HepG2 (cell line): ENCODE results near the gene FAT1. TPM values are rescaled to one million over a fixed set of nuclear protein-coding genes. Genes with fewer than 3 reads are reported as not detected.

Experiments used
- ARNT2 ChIP-seq: sonication (generic); formaldehyde crosslinking; IDR thresholded peaks from 2 replicates; pipeline ENCODE4 v1.8.0; 2022; ENCODE audit warnings: mild to moderate bottlenecking, low read depth, missing genetic modification reagents, moderate library complexity
- ELF3 ChIP-seq: IDR thresholded peaks from 2 replicates; pipeline ENCODE4 v1.6.1; 2016; ENCODE audit warnings: missing genetic modification reagents, missing compliant biosample characterization
- ETV5 ChIP-seq: IDR thresholded peaks from 2 replicates; pipeline ENCODE4 v1.6.1; 2018; ENCODE audit warnings: missing biosample characterization, missing genetic modification reagents, inconsistent platforms, borderline replicate concordance
- GABPB1 ChIP-seq: IDR thresholded peaks from 2 replicates; pipeline ENCODE4 v1.6.1; 2016; ENCODE audit warnings: mild to moderate bottlenecking, missing genetic modification reagents, moderate library complexity, missing compliant biosample characterization
- NFE2 ChIP-seq: sonication (generic); formaldehyde crosslinking; IDR thresholded peaks from 2 replicates; pipeline ENCODE4 v1.4.0; 2020; ENCODE audit warnings: missing genetic modification reagents
- POLR2G ChIP-seq: fragments of 200-400 bp; formaldehyde crosslinking; IDR thresholded peaks from 2 replicates; pipeline ENCODE4 v1.6.1; 2018; ENCODE audit warnings: mild to moderate bottlenecking, low read depth, low read length, moderate library complexity
- SIN3A ChIP-seq: IDR thresholded peaks from 2 replicates; pipeline ENCODE4 v1.6.1; 2011; ENCODE audit warnings: low read depth, mild to moderate bottlenecking, control low read depth, low read length, borderline replicate concordance
- SMYD3 ChIP-seq: sonication (generic); formaldehyde crosslinking; IDR thresholded peaks from 2 replicates; pipeline ENCODE4 v1.8.1; 2023; ENCODE audit warnings: mild to moderate bottlenecking, missing genetic modification reagents
- SRSF4 ChIP-seq: fragments of 200-400 bp; formaldehyde crosslinking; IDR thresholded peaks from one replicate; pipeline ENCODE4 v1.6.1; 2018; ENCODE audit warnings: mild to moderate bottlenecking, low read depth, low read length, moderate library complexity; ENCODE audit not compliant: poor library complexity, severe bottlenecking
- YY1 ChIP-seq: IDR thresholded peaks from 2 replicates; pipeline ENCODE4 v1.6.1; 2011; ENCODE audit warnings: low read length, low read depth, moderate library complexity, mild to moderate bottlenecking; ENCODE audit not compliant: insufficient read depth, insufficient replicate concordance
- ZBTB7B ChIP-seq: sonication (generic); formaldehyde crosslinking; IDR thresholded peaks from 2 replicates; pipeline ENCODE4 v1.4.0; 2020; ENCODE audit warnings: missing genetic modification reagents
- ZNF331 ChIP-seq: sonication (generic); formaldehyde crosslinking; IDR thresholded peaks from 2 replicates; pipeline ENCODE4 v1.4.0; 2020; ENCODE audit warnings: missing genetic modification reagents
- ZNF672 ChIP-seq: sonication (generic); formaldehyde crosslinking; IDR thresholded peaks from 2 replicates; pipeline ENCODE4 v1.8.1; 2022; ENCODE audit warnings: missing genetic modification reagents
- ZNF678 ChIP-seq: sonication (generic); formaldehyde crosslinking; IDR thresholded peaks from 2 replicates; pipeline ENCODE4 v1.4.0; 2020; ENCODE audit warnings: mild to moderate bottlenecking, missing genetic modification reagents
- ZNF768 ChIP-seq: sonication (generic); formaldehyde crosslinking; IDR thresholded peaks from 2 replicates; pipeline ENCODE4 v1.4.0; 2020; ENCODE audit warnings: missing genetic modification reagents
- ZNF839 ChIP-seq: sonication (generic); formaldehyde crosslinking; IDR thresholded peaks from 2 replicates; pipeline ENCODE4 v1.4.0; 2020; ENCODE audit warnings: missing genetic modification reagents, mild to moderate bottlenecking, borderline replicate concordance
- polyA plus RNA-seq, 8 experiments: library from polyadenylated mRNA; depleted of rRNA in 3 of 8; stranded (reverse) in 7 of 8; unstranded in 1 of 8; fragments of >200 nt; fragmentation: Illumina TruSeq in 4 of 8; extraction: Trizol in 4 of 8; gene quantifications; 2 replicates each; pipeline versions ENCODE4 v1.2.1 to v1.2.3, GENCODE V29; 2011 to 2016; ENCODE audit warnings: low read depth in 4 of 8, missing spikeins in 1 of 8, mixed read lengths in 1 of 8; ENCODE audit not compliant: insufficient read depth in 1 of 8
- total RNA-seq, 5 experiments: library from RNA; depleted of rRNA; stranded (reverse); fragments of >200 nt; fragmentation: Illumina TruSeq; extraction: Trizol; gene quantifications; 2 replicates each; pipeline ENCODE4 v1.2.3, GENCODE V29; 2016; ENCODE audit warnings: low read depth in 1 of 5
- TF ChIP-seq, protein P1 (sequence below): sonication (generic); formaldehyde crosslinking; IDR thresholded peaks from 2 replicates; pipeline ENCODE4 v1.5.0; 2020; ENCODE audit warnings: missing genetic modification reagents
- TF ChIP-seq, protein P2 (sequence below): sonication (generic); formaldehyde crosslinking; IDR thresholded peaks from 2 replicates; pipeline ENCODE4 v1.4.0; 2020; ENCODE audit warnings: missing genetic modification reagents, borderline replicate concordance
- TF ChIP-seq, protein P3 (sequence below): IDR thresholded peaks from 2 replicates; pipeline ENCODE4 v1.6.1; 2016; ENCODE audit warnings: low read depth, borderline replicate concordance
- TF ChIP-seq, protein P4 (sequence below): sonication (generic); formaldehyde crosslinking; IDR thresholded peaks from 2 replicates; pipeline ENCODE4 v1.4.0; 2020; ENCODE audit warnings: mild to moderate bottlenecking, missing genetic modification reagents
- TF ChIP-seq, protein P5 (sequence below): IDR thresholded peaks from 2 replicates; pipeline ENCODE4 v1.6.1; 2016

The FAT1 gene
- total and polyA plus RNA-seq, 2 of the 13 experiments (the other 11 are each of a cell fraction or from before 2014, with no cell fraction given) = 185 to 216 TPM

DNA sequence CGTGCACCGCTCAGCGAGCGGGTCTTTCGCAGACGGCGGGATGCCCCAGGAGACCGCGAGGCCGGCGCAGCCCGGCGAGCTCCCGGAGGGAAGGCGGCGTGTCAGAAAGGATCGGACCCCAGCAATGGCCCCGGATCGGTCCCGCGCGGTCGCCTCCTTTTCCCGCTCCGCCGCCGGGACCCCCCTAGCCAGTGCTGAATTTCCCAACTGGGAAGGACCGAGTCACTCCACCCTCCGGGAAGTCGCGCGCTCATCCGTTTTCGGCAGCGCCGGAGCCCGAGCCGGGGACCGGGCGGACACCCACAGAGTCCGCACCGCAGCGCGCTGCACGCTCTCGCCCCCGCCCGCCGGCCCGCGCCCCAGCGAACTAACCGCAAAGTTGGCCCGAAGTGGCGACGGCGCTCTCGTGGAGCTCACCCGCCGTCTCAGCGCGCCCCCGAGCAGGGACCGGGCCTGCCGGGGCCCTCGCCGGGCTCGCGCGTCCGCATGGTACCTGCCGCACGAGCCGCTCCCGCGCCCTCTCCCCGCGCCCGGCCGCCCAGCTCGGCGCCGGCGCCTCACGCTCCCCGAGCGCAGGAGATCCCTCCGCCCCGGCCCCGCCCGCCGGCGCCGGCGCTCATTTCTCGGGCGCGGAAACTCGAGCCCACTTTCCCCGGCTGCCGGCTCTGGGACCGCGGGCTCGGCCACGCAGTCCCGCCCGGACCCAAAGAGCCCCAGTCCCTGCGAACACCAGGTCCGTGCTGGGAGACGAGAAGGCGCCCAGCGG is at the start of gene FAT1 (continued):
- TF ChIP-seq, protein P1, sequence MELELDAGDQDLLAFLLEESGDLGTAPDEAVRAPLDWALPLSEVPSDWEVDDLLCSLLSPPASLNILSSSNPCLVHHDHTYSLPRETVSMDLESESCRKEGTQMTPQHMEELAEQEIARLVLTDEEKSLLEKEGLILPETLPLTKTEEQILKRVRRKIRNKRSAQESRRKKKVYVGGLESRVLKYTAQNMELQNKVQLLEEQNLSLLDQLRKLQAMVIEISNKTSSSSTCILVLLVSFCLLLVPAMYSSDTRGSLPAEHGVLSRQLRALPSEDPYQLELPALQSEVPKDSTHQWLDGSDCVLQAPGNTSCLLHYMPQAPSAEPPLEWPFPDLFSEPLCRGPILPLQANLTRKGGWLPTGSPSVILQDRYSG (CRISPR knock-in tag) = 0 out of 2 replicates have a peak, but pooled peaks have one; percentile 50
- TF ChIP-seq, protein P2, sequence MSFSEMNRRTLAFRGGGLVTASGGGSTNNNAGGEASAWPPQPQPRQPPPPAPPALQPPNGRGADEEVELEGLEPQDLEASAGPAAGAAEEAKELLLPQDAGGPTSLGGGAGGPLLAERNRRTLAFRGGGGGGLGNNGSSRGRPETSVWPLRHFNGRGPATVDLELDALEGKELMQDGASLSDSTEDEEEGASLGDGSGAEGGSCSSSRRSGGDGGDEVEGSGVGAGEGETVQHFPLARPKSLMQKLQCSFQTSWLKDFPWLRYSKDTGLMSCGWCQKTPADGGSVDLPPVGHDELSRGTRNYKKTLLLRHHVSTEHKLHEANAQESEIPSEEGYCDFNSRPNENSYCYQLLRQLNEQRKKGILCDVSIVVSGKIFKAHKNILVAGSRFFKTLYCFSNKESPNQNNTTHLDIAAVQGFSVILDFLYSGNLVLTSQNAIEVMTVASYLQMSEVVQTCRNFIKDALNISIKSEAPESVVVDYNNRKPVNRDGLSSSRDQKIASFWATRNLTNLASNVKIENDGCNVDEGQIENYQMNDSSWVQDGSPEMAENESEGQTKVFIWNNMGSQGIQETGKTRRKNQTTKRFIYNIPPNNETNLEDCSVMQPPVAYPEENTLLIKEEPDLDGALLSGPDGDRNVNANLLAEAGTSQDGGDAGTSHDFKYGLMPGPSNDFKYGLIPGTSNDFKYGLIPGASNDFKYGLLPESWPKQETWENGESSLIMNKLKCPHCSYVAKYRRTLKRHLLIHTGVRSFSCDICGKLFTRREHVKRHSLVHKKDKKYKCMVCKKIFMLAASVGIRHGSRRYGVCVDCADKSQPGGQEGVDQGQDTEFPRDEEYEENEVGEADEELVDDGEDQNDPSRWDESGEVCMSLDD (CRISPR knock-in tag) = peak; percentile 10; the same call in 1 of the 2 replicates
- TF ChIP-seq ZBTB7B (CRISPR knock-in tag) (0 out of 2 replicates have a peak, but pooled peaks have one; percentile 21), GABPB1 (CRISPR knock-in tag) (peak; percentile 46; the same call in 1 of the 2 replicates), SMYD3 (CRISPR knock-in tag) (no peak), SIN3A (peak; percentile 25; the same call in 1 of the 2 replicates), SRSF4 (no peak), YY1 (peak; percentile 43), ELF3 (CRISPR knock-in tag) (0 out of 2 replicates have a peak, but pooled peaks have one; percentile 34), ARNT2 (peak; percentile 77; the same call in 1 of the 2 replicates), ETV5 (CRISPR knock-in tag) (no peak), POLR2G (peak; percentile 72), ZNF331 (0 out of 2 replicates have a peak, but pooled peaks have one; percentile 29), ZNF839 (CRISPR knock-in tag) (no peak), NFE2 (CRISPR knock-in tag) (no peak), ZNF768 (CRISPR knock-in tag) (peak; percentile 28; the same call in 1 of the 2 replicates), ZNF672 (CRISPR knock-in tag) (no peak), ZNF678 (CRISPR knock-in tag) (0 out of 2 replicates have a peak, but pooled peaks have one; percentile 32)
- TF ChIP-seq, protein P3, sequence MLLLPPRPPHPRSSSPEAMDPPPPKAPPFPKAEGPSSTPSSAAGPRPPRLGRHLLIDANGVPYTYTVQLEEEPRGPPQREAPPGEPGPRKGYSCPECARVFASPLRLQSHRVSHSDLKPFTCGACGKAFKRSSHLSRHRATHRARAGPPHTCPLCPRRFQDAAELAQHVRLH (CRISPR knock-in tag) = 0 out of 2 replicates have a peak, but pooled peaks have one; percentile 19
- TF ChIP-seq, protein P4, sequence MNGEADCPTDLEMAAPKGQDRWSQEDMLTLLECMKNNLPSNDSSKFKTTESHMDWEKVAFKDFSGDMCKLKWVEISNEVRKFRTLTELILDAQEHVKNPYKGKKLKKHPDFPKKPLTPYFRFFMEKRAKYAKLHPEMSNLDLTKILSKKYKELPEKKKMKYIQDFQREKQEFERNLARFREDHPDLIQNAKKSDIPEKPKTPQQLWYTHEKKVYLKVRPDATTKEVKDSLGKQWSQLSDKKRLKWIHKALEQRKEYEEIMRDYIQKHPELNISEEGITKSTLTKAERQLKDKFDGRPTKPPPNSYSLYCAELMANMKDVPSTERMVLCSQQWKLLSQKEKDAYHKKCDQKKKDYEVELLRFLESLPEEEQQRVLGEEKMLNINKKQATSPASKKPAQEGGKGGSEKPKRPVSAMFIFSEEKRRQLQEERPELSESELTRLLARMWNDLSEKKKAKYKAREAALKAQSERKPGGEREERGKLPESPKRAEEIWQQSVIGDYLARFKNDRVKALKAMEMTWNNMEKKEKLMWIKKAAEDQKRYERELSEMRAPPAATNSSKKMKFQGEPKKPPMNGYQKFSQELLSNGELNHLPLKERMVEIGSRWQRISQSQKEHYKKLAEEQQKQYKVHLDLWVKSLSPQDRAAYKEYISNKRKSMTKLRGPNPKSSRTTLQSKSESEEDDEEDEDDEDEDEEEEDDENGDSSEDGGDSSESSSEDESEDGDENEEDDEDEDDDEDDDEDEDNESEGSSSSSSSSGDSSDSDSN (CRISPR knock-in tag) = peak; percentile 94
- TF ChIP-seq, protein P5, sequence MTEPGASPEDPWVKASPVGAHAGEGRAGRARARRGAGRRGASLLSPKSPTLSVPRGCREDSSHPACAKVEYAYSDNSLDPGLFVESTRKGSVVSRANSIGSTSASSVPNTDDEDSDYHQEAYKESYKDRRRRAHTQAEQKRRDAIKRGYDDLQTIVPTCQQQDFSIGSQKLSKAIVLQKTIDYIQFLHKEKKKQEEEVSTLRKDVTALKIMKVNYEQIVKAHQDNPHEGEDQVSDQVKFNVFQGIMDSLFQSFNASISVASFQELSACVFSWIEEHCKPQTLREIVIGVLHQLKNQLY (CRISPR knock-in tag) = no peak
